ENCODE results near the gene TMEM201. TPM values are rescaled to one million over a fixed set of nuclear protein-coding genes. Genes with fewer than 3 reads are reported as not detected.

The TMEM201 gene
- total RNA-seq, 2 experiments from 2014 or later: 7.5 to 21.9 TPM

DNA sequence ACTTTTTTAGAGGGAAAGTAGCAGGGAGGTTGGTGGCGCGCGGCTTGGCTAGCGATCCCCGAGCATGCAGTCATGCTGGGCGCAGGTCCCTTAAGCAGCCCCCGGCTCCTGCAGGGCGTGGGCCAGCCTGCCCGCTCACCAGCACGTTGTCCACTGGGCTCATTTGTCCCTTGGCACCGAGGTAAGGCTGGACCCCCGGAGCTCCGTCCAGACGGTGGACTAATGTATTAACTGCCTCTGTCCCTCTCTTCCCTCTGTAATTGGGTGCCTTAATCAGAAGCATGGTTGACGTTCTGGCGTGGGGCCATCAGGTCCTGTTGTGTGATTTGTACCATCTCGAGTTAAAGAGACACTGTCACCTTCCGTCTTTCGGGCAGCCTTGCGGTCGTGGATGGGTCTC is 17.7 kb downstream of the TMEM201 start:
- Histone ChIP-seq H3K4me3 (ENCODE audit: low read depth, low read length, poor library complexity, severe bottlenecking) (no peak overlapping the region), H4K20me1 (ENCODE audit: insufficient read depth, low read length) (no peaks in the 10 kb centered on the region), H3K36me3 (ENCODE audit: insufficient read depth, low read length) (peaks cover 17% of the 10 kb centered on the region; the same call in 1 of the 2 replicates), H3K27ac (ENCODE audit: low read depth, low read length, poor library complexity, severe bottlenecking) (no peak overlapping the region), H2AFZ (ENCODE audit: low read length) (no peak overlapping the region), H3K9me3 (ENCODE audit: low read length) (no peaks in the 10 kb centered on the region), H3K4me1 (ENCODE audit: insufficient read depth, low read length, poor library complexity, severe bottlenecking) (no peaks in the 10 kb centered on the region), H3K9me2 (ENCODE audit: insufficient read depth, low read length) (no peaks in the 10 kb centered on the region), H3K79me2 (ENCODE audit: insufficient read depth, low read depth, low read length) (no peaks in the 10 kb centered on the region), H3K4me2 (ENCODE audit: low read length) (no peak overlapping the region)
- POLR2A ChIA-PET: no interaction called here
- DNase-seq (ENCODE audit: low spot score): no peak
- intact Hi-C loops (cut with micrococcal nuclease; ENCODE audit: unreplicated experiment): no loop called here
- no peak for TF ChIP-seq EZH2phosphoT487 (IDR thresholded peaks at IDR 0.05; ENCODE audit: borderline replicate concordance, low read depth, low read length)
- TF ChIP-seq, protein P1, sequence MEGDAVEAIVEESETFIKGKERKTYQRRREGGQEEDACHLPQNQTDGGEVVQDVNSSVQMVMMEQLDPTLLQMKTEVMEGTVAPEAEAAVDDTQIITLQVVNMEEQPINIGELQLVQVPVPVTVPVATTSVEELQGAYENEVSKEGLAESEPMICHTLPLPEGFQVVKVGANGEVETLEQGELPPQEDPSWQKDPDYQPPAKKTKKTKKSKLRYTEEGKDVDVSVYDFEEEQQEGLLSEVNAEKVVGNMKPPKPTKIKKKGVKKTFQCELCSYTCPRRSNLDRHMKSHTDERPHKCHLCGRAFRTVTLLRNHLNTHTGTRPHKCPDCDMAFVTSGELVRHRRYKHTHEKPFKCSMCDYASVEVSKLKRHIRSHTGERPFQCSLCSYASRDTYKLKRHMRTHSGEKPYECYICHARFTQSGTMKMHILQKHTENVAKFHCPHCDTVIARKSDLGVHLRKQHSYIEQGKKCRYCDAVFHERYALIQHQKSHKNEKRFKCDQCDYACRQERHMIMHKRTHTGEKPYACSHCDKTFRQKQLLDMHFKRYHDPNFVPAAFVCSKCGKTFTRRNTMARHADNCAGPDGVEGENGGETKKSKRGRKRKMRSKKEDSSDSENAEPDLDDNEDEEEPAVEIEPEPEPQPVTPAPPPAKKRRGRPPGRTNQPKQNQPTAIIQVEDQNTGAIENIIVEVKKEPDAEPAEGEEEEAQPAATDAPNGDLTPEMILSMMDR (conservative IDR thresholded peaks at IDR 0.05; ENCODE audit: low read length): no peak
- no TSS peak for BruUV-seq (replicated peaks)
- CTCF ChIA-PET (ENCODE audit: unreplicated experiment): no interaction called here

DNA sequence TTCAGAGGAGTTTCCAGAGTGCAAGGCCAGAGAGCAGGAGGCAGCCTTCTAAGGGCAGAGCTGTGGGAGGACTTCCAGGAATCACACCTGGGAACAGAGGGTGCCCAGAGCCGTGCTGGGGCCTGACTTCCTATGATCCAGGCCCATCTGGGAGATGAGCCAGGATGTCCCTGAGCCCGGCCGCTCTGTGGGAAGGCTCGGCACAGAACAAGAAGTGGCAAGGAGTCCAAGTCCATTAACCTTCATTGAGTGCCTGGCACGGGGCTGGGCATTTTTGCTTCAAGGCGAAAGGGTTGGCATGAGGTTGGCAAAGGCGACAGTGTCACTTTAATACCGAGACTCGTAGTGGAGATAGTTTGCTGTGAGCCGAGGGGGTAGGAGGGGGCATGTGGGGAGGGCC is 18.2 kb downstream of the TMEM201 start:
- Histone ChIP-seq H3K4me2 (ENCODE audit: low read length) (no peak overlapping the region), H3K9me2 (ENCODE audit: insufficient read depth, low read length) (no peaks in the 10 kb centered on the region), H2AFZ (ENCODE audit: low read length) (no peak overlapping the region), H3K36me3 (ENCODE audit: insufficient read depth, low read length) (peaks cover 16% of the 10 kb centered on the region; the same call in 1 of the 2 replicates), H3K4me1 (ENCODE audit: insufficient read depth, low read length, poor library complexity, severe bottlenecking) (no peaks in the 10 kb centered on the region), H3K9me3 (ENCODE audit: low read length) (no peaks in the 10 kb centered on the region), H3K27ac (ENCODE audit: low read depth, low read length, poor library complexity, severe bottlenecking) (no peak overlapping the region), H3K4me3 (ENCODE audit: low read depth, low read length, poor library complexity, severe bottlenecking) (no peak overlapping the region), H3K79me2 (ENCODE audit: insufficient read depth, low read depth, low read length) (no peaks in the 10 kb centered on the region), H4K20me1 (ENCODE audit: insufficient read depth, low read length) (no peaks in the 10 kb centered on the region)
- TF ChIP-seq EZH2phosphoT487 (IDR thresholded peaks at IDR 0.05; ENCODE audit: borderline replicate concordance, low read depth, low read length): no peak
- TF ChIP-seq, protein P1 (conservative IDR thresholded peaks at IDR 0.05; ENCODE audit: low read length): no peak
- BruUV-seq (replicated peaks): no TSS peak
- ChIA-PET CTCF (ENCODE audit: unreplicated experiment) (no interaction called here), POLR2A (interaction anchor here (0.9 kb wide), 1 partner anchor 252 kb away, joined by 3 read pairs; no protein-coding TSS in a partner anchor)
- DNase-seq (ENCODE audit: low spot score): no peak
- intact Hi-C loops (cut with micrococcal nuclease; ENCODE audit: unreplicated experiment): no loop called here

DNA sequence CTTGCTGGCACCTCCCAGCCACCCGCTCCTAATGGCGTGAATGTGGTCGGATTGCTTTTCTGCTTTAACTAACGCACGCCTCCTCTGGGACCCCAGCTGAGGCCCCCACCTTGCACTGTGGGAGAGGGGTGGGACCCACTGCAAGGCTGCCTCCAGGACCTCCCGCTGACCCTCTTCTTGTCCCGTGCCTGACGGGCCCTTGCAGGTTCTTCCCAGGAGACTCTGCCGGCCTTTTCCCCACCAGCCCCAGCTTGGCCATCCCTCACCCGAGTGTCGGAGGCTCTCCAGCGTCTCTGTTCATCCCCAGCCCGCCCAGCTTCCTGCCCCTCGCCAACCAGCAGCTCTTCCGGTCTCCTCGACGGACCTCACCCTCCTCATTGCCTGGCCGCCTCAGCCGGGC is 18.6 kb downstream of the TMEM201 start:
- intact Hi-C loops (cut with micrococcal nuclease; ENCODE audit: unreplicated experiment): no loop called here
- Histone ChIP-seq H3K27ac (ENCODE audit: low read depth, low read length, poor library complexity, severe bottlenecking) (no peak overlapping the region), H3K79me2 (ENCODE audit: insufficient read depth, low read depth, low read length) (no peaks in the 10 kb centered on the region), H4K20me1 (ENCODE audit: insufficient read depth, low read length) (no peaks in the 10 kb centered on the region), H3K4me1 (ENCODE audit: insufficient read depth, low read length, poor library complexity, severe bottlenecking) (no peaks in the 10 kb centered on the region), H3K9me3 (ENCODE audit: low read length) (no peaks in the 10 kb centered on the region), H3K36me3 (ENCODE audit: insufficient read depth, low read length) (peaks cover 16% of the 10 kb centered on the region; the same call in 1 of the 2 replicates), H3K9me2 (ENCODE audit: insufficient read depth, low read length) (no peaks in the 10 kb centered on the region), H2AFZ (ENCODE audit: low read length) (no peak overlapping the region), H3K4me3 (ENCODE audit: low read depth, low read length, poor library complexity, severe bottlenecking) (no peak overlapping the region), H3K4me2 (ENCODE audit: low read length) (no peak overlapping the region)
- POLR2A ChIA-PET: interaction anchor here (0.9 kb wide), 1 partner anchor 252 kb away, joined by 3 read pairs; no protein-coding TSS in a partner anchor
- no TSS peak for BruUV-seq (replicated peaks)
- DNase-seq (ENCODE audit: low spot score): no peak
- no peak for TF ChIP-seq EZH2phosphoT487 (IDR thresholded peaks at IDR 0.05; ENCODE audit: borderline replicate concordance, low read depth, low read length)
- TF ChIP-seq, protein P1 (conservative IDR thresholded peaks at IDR 0.05; ENCODE audit: low read length): no peak
- CTCF ChIA-PET (ENCODE audit: unreplicated experiment): no interaction called here

All from OCI-LY7 (cell line).